SK-N-SH (cell line): ENCODE data around the gene MRPS27. TPM values are rescaled to one million over a fixed set of nuclear protein-coding genes. Genes with fewer than 3 reads are reported as not detected.

Experiments used
- CHD2 ChIP-seq: fragments of 150-350 bp; IDR thresholded peaks from 2 replicates; pipeline ENCODE4 v1.6.1; 2018; ENCODE audit warnings: low read length; ENCODE audit not compliant: partially characterized antibody
- ELF1 ChIP-seq: IDR thresholded peaks from 2 replicates; pipeline ENCODE4 v1.4.0; 2012
- EP300 ChIP-seq, 2 experiments: IDR thresholded peaks; 2 replicates each; pipeline versions ENCODE4 v1.4.0 to v1.6.1; 2012; ENCODE audit warnings: borderline replicate concordance in 1 of 2, low read depth in 1 of 2, low read length in 1 of 2
- EZH2phosphoT487 ChIP-seq: fragments of 200-600 bp; sonication (generic); IDR thresholded peaks from 2 replicates; pipeline ENCODE4 v1.6.1; 2017; ENCODE audit warnings: low read depth, mixed run types, mild to moderate bottlenecking, antibody characterized with exemption, moderate library complexity, borderline replicate concordance
- FOXJ3 ChIP-seq: sonication (generic); formaldehyde crosslinking; IDR thresholded peaks from 2 replicates; pipeline ENCODE4 v1.5.1; 2020; ENCODE audit warnings: mild to moderate bottlenecking, missing genetic modification reagents
- FOXM1 ChIP-seq: IDR thresholded peaks from 2 replicates; pipeline ENCODE4 v1.4.0; 2012; ENCODE audit warnings: low read depth, mild to moderate bottlenecking
- GABPA ChIP-seq: IDR thresholded peaks from 2 replicates; pipeline ENCODE4 v1.4.0; 2012; ENCODE audit warnings: low read depth, mild to moderate bottlenecking
- JUND ChIP-seq: IDR thresholded peaks from 2 replicates; pipeline ENCODE4 v1.4.0; 2012
- MEF2A ChIP-seq: IDR thresholded peaks from 2 replicates; pipeline ENCODE4 v1.4.0; 2012; ENCODE audit warnings: low read depth, borderline replicate concordance
- MXI1 ChIP-seq: IDR thresholded peaks from 2 replicates; pipeline ENCODE4 v1.6.1; 2012; ENCODE audit warnings: mild to moderate bottlenecking, low read depth, low read length, improper control_type of control experiment
- NRF1 ChIP-seq: IDR thresholded peaks from 2 replicates; pipeline ENCODE4 v1.6.1; 2012; ENCODE audit warnings: low read depth, mild to moderate bottlenecking, low read length
- POLR2AphosphoS5 ChIP-seq: IDR thresholded peaks from 2 replicates; pipeline ENCODE4 v1.6.1; 2012; ENCODE audit warnings: low read depth, low read length
- RAD21 ChIP-seq: IDR thresholded peaks from 2 replicates; pipeline ENCODE4 v1.6.1; 2012; ENCODE audit warnings: mild to moderate bottlenecking, low read length
- RFX5 ChIP-seq: IDR thresholded peaks from 2 replicates; pipeline ENCODE4 v1.6.1; 2012; ENCODE audit warnings: mild to moderate bottlenecking, improper control_type of control experiment, low read length
- RXRA ChIP-seq: IDR thresholded peaks from 2 replicates; pipeline ENCODE4 v1.4.0; 2012; ENCODE audit warnings: low read depth, mild to moderate bottlenecking, borderline replicate concordance
- TAF1 ChIP-seq: IDR thresholded peaks from 2 replicates; pipeline ENCODE4 v1.6.1; 2012; ENCODE audit warnings: low read depth, mild to moderate bottlenecking, low read length, moderate library complexity, borderline replicate concordance
- TCF12 ChIP-seq: IDR thresholded peaks from 2 replicates; pipeline ENCODE4 v1.4.0; 2012
- TEAD4 ChIP-seq: IDR thresholded peaks from 2 replicates; pipeline ENCODE4 v1.4.0; 2012; ENCODE audit warnings: mild to moderate bottlenecking, borderline replicate concordance; ENCODE audit not compliant: insufficient read depth
- polyA plus RNA-seq, 3 experiments: library from polyadenylated mRNA; depleted of rRNA; stranded (reverse); fragments of >200 nt; gene quantifications; 2 replicates each; pipeline ENCODE4 v1.2.3, GENCODE V29; 2012
- TF ChIP-seq, protein P1 (sequence below): fragments of 150-350 bp; IDR thresholded peaks from 2 replicates; pipeline ENCODE4 v1.6.1; 2016; ENCODE audit warnings: mild to moderate bottlenecking, low read depth, low read length
- TF ChIP-seq, protein P2 (sequence below): IDR thresholded peaks from 2 replicates; pipeline ENCODE4 v1.6.1; 2012; ENCODE audit warnings: mild to moderate bottlenecking, low read depth, low read length, moderate library complexity
- TF ChIP-seq, protein P3 (sequence below): IDR thresholded peaks from 2 replicates; pipeline ENCODE4; 2012
- TF ChIP-seq, protein P4 (sequence below): IDR thresholded peaks from 2 replicates; pipeline ENCODE4 v1.4.0; 2012; ENCODE audit warnings: low read depth, borderline replicate concordance
- TF ChIP-seq, protein P5 (sequence below): IDR thresholded peaks from 2 replicates; pipeline ENCODE4 v1.4.0; 2012; ENCODE audit warnings: low read depth

Gene MRPS27
- polyA plus RNA-seq, 1 of the 3 experiments (the other 2 are of a cell fraction) = 37.5 TPM

DNA sequence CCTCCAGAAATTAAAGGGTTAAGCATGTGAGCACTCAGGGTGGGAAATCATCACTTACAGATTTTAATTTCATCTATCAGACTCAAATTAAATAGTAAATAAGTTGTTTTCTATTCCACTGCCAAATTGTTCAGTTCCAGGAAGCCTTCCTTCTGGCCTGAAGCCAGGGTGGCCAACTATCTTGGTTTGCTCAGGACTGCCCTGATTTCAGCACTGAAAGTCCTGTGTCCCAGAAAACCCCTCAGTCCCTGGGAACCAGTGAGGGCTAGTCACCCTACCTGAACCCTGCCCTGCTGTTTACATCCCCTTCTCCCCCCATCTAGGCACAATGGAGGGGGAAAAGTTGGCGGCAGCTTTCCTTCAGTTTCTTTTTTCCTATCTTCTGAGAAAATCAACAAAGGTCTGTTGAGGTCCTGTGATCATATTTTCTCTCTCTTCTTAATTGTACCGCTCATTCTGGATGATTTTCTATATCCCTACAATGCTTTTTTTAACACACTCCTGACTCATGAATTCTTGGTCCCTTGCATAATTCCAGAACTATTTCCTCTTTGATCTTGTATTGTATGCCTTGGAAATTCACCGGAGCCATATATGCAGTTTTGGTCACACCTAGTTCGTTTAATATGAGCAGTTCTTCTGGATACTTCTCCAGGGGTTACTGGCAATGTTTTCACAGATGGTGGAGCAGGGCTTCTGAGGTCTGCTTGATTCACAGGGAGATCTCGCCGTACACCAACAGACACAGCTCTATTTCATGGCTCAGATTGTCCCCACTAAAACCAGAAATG lies 109.0 kb downstream of the MRPS27 start (continued):
- TF ChIP-seq, protein P1, sequence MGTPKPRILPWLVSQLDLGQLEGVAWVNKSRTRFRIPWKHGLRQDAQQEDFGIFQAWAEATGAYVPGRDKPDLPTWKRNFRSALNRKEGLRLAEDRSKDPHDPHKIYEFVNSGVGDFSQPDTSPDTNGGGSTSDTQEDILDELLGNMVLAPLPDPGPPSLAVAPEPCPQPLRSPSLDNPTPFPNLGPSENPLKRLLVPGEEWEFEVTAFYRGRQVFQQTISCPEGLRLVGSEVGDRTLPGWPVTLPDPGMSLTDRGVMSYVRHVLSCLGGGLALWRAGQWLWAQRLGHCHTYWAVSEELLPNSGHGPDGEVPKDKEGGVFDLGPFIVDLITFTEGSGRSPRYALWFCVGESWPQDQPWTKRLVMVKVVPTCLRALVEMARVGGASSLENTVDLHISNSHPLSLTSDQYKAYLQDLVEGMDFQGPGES = no peak
- TF ChIP-seq POLR2AphosphoS5 (peak; percentile 19), EZH2phosphoT487 (no peak), FOXJ3 (CRISPR knock-in tag) (no peak), GABPA (no peak), EP300 (IDR thresholded peaks at IDR 0.05; ENCODE audit: borderline replicate concordance in 1 of 2, low read depth in 1 of 2, low read length in 1 of 2) (peak in 1 of 2 experiments; percentile 49; a peak in 1 of 4 replicates), TAF1 (no peak), TCF12 (peak; percentile 56), TEAD4 (peak; percentile 55; the same call in 1 of the 2 replicates), JUND (peak; percentile 63), RXRA (0 out of 2 replicates have a peak, but pooled peaks have one; percentile 20), RAD21 (no peak), NRF1 (no peak), RFX5 (no peak), MXI1 (no peak), CHD2 (no peak), MEF2A (peak; percentile 59; the same call in 1 of the 2 replicates), FOXM1 (no peak), ELF1 (no peak)
- TF ChIP-seq, protein P2, sequence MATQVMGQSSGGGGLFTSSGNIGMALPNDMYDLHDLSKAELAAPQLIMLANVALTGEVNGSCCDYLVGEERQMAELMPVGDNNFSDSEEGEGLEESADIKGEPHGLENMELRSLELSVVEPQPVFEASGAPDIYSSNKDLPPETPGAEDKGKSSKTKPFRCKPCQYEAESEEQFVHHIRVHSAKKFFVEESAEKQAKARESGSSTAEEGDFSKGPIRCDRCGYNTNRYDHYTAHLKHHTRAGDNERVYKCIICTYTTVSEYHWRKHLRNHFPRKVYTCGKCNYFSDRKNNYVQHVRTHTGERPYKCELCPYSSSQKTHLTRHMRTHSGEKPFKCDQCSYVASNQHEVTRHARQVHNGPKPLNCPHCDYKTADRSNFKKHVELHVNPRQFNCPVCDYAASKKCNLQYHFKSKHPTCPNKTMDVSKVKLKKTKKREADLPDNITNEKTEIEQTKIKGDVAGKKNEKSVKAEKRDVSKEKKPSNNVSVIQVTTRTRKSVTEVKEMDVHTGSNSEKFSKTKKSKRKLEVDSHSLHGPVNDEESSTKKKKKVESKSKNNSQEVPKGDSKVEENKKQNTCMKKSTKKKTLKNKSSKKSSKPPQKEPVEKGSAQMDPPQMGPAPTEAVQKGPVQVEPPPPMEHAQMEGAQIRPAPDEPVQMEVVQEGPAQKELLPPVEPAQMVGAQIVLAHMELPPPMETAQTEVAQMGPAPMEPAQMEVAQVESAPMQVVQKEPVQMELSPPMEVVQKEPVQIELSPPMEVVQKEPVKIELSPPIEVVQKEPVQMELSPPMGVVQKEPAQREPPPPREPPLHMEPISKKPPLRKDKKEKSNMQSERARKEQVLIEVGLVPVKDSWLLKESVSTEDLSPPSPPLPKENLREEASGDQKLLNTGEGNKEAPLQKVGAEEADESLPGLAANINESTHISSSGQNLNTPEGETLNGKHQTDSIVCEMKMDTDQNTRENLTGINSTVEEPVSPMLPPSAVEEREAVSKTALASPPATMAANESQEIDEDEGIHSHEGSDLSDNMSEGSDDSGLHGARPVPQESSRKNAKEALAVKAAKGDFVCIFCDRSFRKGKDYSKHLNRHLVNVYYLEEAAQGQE = no peak
- TF ChIP-seq, protein P3, sequence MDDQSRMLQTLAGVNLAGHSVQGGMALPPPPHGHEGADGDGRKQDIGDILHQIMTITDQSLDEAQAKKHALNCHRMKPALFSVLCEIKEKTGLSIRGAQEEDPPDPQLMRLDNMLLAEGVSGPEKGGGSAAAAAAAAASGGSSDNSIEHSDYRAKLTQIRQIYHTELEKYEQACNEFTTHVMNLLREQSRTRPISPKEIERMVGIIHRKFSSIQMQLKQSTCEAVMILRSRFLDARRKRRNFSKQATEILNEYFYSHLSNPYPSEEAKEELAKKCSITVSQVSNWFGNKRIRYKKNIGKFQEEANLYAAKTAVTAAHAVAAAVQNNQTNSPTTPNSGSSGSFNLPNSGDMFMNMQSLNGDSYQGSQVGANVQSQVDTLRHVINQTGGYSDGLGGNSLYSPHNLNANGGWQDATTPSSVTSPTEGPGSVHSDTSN = 0 out of 2 replicates have a peak, but pooled peaks have one; percentile 7
- TF ChIP-seq, protein P4, sequence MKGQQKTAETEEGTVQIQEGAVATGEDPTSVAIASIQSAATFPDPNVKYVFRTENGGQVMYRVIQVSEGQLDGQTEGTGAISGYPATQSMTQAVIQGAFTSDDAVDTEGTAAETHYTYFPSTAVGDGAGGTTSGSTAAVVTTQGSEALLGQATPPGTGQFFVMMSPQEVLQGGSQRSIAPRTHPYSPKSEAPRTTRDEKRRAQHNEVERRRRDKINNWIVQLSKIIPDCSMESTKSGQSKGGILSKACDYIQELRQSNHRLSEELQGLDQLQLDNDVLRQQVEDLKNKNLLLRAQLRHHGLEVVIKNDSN = no peak
- TF ChIP-seq, protein P5, sequence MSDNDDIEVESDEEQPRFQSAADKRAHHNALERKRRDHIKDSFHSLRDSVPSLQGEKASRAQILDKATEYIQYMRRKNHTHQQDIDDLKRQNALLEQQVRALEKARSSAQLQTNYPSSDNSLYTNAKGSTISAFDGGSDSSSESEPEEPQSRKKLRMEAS = no peak; the same call in 1 of the 2 replicates
- TF ChIP-seq, all 33 proteins: peak for 12
